Measurements from ENCODE around the gene PRSS48.

The PRSS48 gene

GRCh38 chr4:151294833-151295496 is 18.0 kb downstream of the PRSS48 start:
- no peaks in the 10 kb centered on the region for H3K79me2 ChIP-seq (ENCODE audit: insufficient read depth, low read length)
- TF ChIP-seq CTCF (IDR thresholded peaks at IDR 0.05; ENCODE audit: low read length) (no peak), EZH2 (IDR thresholded peaks at IDR 0.05; ENCODE audit: borderline replicate concordance, low read length) (no peak)
- H3K4me1 ChIP-seq (ENCODE audit: insufficient read depth, low read length, severe bottlenecking): no peaks in the 10 kb centered on the region
- no peak overlapping the region for H3K27ac ChIP-seq (ENCODE audit: low read depth, low read length, poor library complexity, severe bottlenecking)
- H3K9me2 ChIP-seq (ENCODE audit: low read depth, low read length): no peaks in the 10 kb centered on the region
- H3K27me3 ChIP-seq (ENCODE audit: insufficient read depth, low read length): no peaks in the 10 kb centered on the region
- no peaks in the 10 kb centered on the region for H4K20me1 ChIP-seq (ENCODE audit: insufficient read depth, low read length)
- H3K36me3 ChIP-seq (ENCODE audit: insufficient read depth, low read length): no peaks in the 10 kb centered on the region
- H3K9me3 ChIP-seq (ENCODE audit: low read length): no peaks in the 10 kb centered on the region
- H3K4me3 ChIP-seq (ENCODE audit: low read depth, low read length, poor library complexity, severe bottlenecking): no peak overlapping the region
- H3K4me2 ChIP-seq (ENCODE audit: low read length): no peak overlapping the region
- H2AFZ ChIP-seq (ENCODE audit: low read length): no peak overlapping the region
- no peak overlapping the region for H3K9ac ChIP-seq (ENCODE audit: low read length)
- H3F3A ChIP-seq (ENCODE audit: insufficient read depth, low read length): no peaks in the 10 kb centered on the region

GRCh38 chr4:151296227-151296626 is 19.3 kb downstream of the PRSS48 start:
- Histone ChIP-seq H3K4me2 (ENCODE audit: low read length) (no peak overlapping the region), H4K20me1 (ENCODE audit: insufficient read depth, low read length) (no peaks in the 10 kb centered on the region), H3K9me3 (ENCODE audit: low read length) (no peaks in the 10 kb centered on the region), H3K4me1 (ENCODE audit: insufficient read depth, low read length, severe bottlenecking) (no peaks in the 10 kb centered on the region), H3F3A (ENCODE audit: insufficient read depth, low read length) (no peaks in the 10 kb centered on the region), H3K79me2 (ENCODE audit: insufficient read depth, low read length) (no peaks in the 10 kb centered on the region), H3K27ac (ENCODE audit: low read depth, low read length, poor library complexity, severe bottlenecking) (no peak overlapping the region), H3K27me3 (ENCODE audit: insufficient read depth, low read length) (no peaks in the 10 kb centered on the region), H3K4me3 (ENCODE audit: low read depth, low read length, poor library complexity, severe bottlenecking) (no peak overlapping the region), H3K9me2 (ENCODE audit: low read depth, low read length) (no peaks in the 10 kb centered on the region), H3K36me3 (ENCODE audit: insufficient read depth, low read length) (no peaks in the 10 kb centered on the region), H3K9ac (ENCODE audit: low read length) (no peak overlapping the region), H2AFZ (ENCODE audit: low read length) (no peak overlapping the region)
- TF ChIP-seq CTCF (IDR thresholded peaks at IDR 0.05; ENCODE audit: low read length): no peak
- TF ChIP-seq EZH2 (IDR thresholded peaks at IDR 0.05; ENCODE audit: borderline replicate concordance, low read length): no peak

DNA sequence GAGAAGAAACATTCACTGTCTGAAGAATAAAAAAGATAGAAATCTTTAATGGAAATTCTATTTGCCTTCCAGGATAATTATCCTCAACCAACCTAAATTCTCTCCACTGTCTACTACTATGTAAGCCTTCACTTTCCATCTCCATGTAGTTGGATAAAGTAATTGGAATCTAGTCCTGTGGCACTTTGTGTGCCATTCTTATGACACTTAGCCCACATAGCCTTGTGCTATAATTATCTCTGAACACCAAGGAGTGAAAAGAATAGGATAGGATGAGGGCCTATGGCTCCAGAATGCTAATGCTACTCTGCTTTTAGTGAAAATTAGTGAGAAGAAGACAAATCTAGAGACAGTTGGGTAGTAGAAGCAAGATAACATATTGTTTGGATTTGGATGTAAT is 20.2 kb downstream of the PRSS48 start:
- H3K9ac ChIP-seq (ENCODE audit: low read length): no peak overlapping the region
- no peaks in the 10 kb centered on the region for H3K36me3 ChIP-seq (ENCODE audit: insufficient read depth, low read length)
- H4K20me1 ChIP-seq (ENCODE audit: insufficient read depth, low read length): no peaks in the 10 kb centered on the region
- H3K27ac ChIP-seq (ENCODE audit: low read depth, low read length, poor library complexity, severe bottlenecking): no peak overlapping the region
- H3K4me2 ChIP-seq (ENCODE audit: low read length): no peak overlapping the region
- H3K9me3 ChIP-seq (ENCODE audit: low read length): no peaks in the 10 kb centered on the region
- no peak overlapping the region for H2AFZ ChIP-seq (ENCODE audit: low read length)
- no peaks in the 10 kb centered on the region for H3F3A ChIP-seq (ENCODE audit: insufficient read depth, low read length)
- H3K9me2 ChIP-seq (ENCODE audit: low read depth, low read length): no peaks in the 10 kb centered on the region
- no peak for TF ChIP-seq CTCF (IDR thresholded peaks at IDR 0.05; ENCODE audit: low read length)
- no peak for TF ChIP-seq EZH2 (IDR thresholded peaks at IDR 0.05; ENCODE audit: borderline replicate concordance, low read length)
- no peaks in the 10 kb centered on the region for H3K79me2 ChIP-seq (ENCODE audit: insufficient read depth, low read length)
- no peak overlapping the region for H3K4me3 ChIP-seq (ENCODE audit: low read depth, low read length, poor library complexity, severe bottlenecking)
- no peaks in the 10 kb centered on the region for H3K4me1 ChIP-seq (ENCODE audit: insufficient read depth, low read length, severe bottlenecking)
- H3K27me3 ChIP-seq (ENCODE audit: insufficient read depth, low read length): no peaks in the 10 kb centered on the region

Measured in OCI-LY1 (cell line).